Activated CD8-positive, alpha-beta memory T cell treated with anti-CD3 and anti-CD28 coated beads, Interleukin-2, amount 50 U/mL, for 1 hour (primary cell): ENCODE data around the gene DMRTB1.

Source experiments
- DNase-seq: peaks from one replicate; pipeline ENCODE4 v3.0.0-alpha.2; 2020; ENCODE audit errors: extremely low read depth

The DMRTB1 gene

DNA sequence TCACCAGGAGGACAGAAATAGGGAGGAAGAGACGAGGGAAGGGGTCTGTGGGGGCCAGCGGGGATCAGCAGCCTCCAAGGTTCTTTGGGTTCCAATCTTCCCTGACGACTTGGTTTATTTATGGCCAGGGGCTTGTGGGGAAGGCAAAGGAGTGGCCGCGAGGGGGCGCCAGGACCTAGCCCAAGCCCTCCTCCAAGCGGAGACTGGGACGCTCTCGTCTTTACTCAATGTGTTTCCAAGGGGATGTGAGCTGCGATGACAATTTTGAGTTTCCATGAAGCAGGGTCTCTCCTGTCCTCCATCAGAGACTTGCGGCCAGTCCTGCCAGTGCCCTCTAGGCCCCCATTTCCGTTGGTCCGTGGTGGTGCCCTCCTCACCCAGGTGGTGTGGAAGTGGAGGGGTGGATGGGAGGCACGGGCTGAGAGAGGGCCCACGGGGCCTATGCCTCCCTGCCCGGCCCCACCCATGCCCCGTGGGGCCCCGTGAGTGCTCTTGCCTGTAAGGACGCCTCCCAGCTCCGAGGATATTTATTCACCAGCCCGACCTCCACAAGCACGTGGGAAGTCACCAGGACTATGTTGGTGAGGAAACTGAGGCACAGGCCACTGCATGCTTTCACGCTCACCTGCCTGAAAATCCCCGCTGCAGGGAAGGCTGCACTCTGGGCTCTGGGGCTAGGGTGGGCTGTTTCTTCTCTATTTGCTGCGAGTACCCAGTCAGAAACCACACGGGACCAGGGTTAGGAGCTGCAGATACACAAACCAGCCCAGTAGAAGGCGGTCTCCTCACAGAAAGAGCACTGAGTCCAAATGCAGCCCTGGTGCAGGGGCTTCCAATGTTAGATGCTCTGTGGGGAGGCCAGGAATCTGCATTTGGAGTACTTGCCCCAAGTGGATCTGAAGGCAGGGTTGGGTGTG lies 26.5 kb downstream of the DMRTB1 start:
- DNase-seq = no peak

DNA sequence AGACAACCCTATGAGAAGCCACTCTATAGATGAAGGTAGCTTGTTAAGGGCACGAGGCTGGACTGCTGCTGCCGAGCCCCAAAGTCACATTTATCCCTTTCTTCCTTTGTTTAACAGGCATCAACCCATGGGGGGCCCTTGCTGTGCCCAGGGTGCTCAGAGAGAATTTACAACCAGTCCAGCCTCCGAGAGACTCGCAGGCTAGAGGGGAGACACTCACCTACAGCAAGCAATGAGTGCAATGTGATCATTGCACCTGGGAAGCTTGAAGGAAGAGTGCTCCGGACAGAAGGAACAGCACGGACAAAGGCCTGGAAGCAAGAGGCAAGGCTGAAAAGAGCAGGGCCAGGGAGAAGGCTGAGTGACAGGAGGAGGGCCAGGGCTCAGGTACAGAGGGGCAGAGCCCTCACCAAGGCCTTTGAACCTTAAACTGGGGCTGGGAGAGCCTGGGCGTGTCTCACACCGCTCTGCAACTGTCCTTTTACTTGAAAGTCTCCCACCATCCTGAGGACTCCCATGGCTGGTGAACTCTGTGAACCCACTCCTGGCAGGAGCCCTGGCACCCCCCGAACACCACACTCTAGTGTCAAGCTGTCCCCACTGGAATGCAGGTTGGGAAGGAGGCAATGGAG lies 27.3 kb downstream of the DMRTB1 start:
- DNase-seq = no peak

DNA sequence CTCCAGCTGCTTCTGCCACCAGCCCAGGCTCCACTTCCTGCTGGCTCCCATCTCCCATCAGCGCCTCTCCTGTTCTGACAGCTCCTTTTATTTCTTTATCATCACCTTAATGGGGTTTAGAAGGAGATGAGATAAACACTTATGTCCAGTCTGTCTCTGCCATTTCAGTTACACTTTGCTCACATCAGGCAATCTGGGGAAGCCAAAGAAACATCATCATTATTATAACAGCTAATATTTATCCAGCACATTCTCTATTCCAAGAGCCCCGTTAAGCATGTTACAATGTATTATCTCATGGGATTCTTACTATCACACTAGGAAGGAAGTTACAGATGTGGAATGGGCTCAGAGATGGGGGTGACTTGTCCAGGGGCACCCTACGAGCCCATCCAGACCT lies 31.2 kb downstream of the DMRTB1 start:
- no peak for DNase-seq

DNA sequence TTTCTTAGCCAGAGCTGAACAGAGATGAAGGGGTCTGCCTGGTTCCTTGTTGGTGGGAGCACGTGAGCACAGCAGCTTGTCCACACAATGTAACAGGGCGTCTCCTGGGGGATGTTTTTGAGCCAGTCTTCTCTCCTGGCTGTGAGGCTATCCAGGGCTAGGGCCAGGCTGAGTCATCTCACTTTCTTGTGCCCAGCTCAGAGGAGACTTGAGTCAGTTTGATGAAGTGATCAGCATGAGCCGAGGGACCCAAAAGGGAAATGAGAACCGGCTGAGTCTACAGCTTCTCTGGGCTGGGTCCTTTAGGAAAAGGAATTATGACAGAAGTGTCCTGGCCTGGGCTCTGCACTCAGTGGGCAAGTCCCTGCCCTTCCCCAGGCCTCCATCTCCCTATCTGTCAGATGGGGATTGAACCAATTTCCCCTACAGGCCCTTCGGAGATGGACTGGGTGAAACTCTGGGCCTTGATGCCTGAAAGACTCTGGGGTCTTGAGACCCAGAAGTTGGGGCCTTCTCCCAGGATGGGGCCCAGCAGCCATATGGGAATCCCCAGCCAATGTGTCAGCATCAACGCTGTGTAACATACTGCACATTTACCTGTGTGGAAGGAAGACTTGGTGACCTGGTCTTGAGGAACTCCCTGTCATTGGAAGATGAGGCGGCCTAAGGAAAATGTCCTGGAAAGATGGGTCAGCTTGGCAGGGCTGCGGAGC lies 36.6 kb downstream of the DMRTB1 start:
- no peak for DNase-seq

DNA sequence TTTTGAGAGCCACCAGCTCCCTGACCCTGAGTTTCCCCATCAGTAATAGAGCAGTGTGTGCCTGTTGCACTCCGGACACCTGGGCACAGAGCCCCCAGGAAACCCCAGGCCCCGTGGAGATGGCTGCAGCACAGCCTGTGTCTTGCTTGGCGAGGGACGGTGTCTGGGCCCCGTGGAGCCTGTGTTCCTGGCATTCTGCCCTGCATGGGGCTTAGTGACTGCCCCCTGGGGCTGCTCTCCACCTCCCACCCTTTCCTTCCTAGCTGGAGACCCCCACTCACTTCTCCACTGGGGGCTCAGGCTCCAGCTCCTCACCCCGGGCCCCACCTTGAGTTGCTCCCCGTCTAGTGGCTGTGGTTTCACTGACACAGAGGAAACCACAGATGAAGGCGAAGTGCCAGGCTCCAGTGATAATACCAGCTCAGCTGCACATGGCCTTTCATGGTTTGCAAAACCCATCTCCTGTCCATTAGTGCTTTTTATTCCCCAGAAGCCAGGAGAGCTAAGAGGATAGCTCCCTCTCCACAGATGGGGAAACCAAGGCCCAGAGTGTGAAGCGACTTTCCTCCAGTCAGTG lies 39.4 kb downstream of the DMRTB1 start:
- no peak for DNase-seq

DNA sequence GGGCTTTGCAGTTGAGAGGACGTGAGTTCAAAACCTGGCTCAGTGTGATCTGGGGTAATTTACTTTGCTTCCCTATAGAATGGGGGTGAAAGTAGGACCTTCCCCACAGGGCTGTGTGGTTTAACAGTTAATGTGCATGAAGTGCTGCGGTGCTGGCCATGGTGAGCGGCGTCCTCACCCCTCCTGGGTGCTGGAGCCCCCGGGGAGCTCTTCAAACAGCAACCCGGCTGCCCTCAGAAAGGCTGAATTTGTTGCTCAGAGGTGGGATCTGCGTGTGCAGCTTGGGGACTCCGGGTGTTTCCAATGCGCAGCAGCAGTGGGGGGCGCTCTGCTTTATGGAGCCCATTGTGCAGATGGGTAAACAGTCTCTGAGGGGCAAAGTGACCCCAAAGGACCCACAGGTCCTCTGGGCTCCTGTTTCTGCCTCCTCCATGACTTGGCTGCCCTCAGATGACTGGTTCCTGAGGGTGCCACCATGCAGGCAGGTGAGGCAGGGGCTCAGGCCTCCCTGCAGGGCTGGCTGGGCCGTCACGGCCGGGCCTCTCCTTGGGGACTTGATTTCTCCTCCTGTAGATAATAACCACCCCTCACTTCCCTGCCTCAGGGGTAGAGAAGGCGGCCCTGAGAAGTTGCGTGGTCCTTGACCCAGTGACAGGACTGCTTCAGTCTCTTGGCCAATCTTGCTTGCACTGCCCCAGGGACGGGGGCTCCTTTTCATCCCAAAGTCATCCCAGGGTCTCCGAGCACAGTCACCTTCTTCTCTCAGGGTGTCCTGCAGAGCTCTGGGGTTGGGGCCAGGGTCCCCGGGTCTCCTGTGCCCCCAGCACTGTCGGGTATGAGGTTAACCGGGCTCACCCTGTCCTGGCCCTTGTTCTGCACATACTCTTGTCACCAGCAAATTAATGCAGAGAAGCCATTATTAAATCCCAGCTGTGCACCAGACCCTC lies 40.3 kb downstream of the DMRTB1 start:
- no peak for DNase-seq

DNA sequence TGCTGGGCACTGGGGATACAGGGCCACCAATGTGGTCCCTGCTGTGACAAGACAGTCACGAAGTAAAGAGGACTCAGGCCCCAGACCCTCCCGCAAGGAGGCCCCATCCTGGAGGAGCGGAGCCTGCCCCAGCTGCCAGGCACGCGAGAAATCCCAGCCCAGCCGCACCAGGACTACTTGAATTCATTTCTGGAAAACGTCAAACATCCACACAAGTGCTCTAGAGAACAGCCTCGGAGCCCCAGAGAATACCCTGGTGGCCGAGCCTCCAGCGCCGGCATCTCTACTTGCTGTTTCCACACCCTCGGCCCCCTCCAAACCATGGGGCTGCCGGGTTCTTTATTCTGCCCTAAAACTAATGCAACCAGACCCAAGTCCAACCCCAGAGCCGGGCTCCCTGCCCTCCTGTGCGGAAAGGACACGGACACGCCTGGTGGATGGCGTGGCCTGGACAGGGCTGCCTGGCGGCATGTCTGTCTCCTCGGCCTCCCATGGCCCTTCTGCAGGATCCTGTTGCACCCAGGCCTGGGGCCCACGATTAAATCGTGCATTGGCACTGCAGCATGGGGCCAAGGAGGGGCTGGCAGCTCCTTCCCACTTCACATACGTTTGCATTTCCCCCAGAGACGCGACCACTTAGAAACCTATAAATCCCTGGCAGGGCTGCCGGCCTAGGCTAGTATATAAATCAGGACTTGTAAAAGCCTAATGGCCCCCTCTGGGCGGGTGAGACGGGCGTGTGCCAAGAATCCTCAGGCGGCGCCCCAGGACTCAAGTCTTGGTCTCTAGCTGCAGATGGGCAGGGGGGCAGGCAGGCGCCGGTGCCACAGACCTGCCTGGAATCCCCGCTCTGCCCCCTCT lies 41.2 kb downstream of the DMRTB1 start:
- DNase-seq = no peak

DNA sequence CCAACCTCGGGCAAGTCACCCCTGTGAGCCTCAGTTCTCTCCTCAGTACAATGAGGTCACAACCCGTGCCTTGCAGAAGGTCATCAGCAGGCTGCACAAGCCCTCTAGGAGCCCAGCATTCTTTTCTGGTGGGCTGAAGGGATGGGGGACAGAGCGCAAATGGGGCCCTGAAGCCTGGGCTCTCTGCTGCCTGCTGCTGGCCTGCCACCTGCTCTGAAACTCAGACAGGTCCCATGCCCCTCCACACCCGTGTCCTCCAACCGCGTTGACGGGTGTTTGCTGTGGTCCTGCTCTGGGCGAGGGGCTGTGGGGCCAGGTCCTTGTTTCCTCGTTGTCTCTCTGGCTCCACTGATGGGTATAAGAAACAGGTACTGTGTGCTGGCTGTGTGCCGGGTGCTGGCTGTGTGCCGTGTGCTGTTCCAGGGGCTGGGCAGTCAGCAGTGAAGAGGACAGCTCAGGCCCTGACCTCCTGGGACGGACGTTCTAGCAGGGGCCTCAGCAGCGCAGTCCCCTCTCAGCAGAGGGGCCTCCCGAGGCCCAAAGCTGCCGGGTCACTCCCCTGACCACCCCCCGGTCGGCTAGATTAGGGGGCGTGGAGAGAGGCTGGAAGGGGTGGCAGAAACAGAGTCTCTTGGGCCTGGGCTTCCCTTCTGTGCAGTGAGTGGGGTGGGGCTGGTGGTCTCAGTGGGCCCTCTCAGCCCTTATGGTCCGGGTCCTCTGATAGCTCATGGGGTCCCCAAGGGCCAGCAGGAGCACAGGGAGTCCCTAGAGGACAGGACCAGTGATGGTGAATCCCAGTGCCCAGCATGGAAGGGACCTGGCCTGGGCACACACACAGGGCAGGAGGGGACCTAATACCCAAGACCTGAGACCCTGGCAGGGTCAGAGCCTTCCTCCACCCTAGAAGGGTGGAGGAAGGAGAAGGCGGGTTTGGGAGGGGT lies 42.1 kb downstream of the DMRTB1 start:
- DNase-seq = no peak

DNA sequence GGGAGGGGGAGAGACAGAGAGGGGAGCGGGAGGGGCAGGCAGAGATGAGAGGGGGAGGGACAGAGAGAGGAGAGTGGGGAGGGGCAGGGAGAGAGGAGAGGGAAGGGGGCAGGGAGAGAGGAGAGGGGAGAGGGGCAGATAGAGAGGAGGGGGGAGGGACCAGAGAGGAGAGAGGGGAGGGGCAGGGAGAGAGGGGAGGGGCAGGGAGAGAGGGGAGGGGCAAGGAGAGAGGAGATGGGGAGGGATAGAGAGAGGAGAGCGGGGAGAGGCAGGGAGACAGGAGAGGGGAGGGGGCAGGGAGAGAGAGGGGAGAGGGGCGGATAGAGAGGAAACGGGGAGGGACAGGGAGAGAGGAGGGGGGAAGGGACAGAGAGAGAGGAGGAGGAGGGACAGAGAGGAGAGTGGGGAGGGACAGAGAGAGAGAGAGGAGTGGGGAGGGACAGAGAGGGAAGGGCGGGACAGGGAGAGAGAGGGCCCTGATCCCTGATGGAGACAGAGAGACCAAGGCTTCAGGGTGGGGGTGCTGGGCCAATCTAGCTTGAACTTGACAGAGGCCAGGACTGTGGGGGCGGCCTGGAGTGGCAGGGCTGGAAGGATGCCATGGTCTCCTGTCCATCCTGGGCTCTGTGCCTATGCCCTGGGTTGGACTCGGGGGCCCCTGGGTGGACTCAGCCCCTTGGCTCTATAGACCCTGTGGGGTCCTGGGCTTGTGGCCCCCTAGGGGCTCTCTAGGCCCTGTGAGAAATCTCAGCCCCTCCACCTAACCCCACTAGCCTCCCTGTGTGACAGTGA lies 43.6 kb downstream of the DMRTB1 start:
- no peak for DNase-seq

DNA sequence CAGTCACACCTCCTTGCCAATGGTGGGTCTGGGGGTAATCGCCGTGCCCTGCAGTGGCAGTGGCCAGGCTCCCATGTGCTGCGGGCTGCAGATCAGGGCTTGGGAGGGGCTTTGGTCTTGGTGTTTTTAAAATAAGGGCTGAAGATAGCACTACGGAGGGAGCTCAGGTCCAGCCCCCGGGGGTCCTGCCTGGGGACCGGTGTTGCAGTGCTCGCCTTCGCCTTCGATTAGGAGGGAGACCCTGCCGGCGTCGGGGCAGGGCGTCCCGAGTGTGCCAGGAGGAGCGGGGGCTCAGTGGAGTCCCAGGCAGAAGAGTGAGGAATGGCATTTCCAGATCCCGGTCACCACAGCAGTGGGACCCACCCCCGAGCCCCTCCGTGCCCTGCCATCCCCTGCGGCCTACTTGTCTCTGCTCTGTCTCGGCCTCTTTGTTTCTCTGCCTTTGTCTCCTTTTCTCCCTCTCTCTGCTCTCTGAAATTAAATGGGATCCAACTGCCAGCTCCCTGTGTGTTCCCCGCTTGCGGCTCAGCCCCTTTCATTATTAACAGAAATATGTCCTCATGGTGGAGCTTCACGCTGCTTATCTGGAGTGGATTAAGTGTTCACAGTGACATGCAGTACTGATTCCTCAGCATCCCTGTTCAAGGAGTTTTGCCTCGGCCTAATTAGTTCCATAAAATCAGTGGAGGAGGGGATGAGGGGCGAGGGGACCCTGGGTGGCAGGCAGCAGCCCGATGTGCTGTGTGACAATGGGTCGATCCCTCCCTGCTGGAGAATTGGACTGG lies 44.4 kb downstream of the DMRTB1 start:
- no peak for DNase-seq

DNA sequence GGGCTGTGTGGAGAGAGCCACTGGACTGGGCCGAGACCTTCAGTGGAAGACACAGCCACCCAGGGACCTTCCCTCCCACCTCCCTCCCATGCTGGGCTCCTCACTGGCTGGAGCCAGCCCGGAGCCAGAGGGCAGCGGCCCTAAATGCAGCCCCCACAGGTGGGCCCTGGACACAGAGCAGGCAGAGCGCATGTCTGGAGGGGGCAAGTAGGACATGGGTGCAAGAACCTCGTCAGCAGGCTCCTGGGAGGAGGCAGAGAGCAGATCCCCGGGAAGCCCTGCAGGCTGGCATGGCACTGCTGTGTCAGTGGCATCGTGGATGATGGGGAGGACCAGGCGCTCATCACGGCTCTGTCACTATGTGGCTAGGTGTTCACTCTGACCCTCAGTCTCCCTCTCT lies 45.7 kb downstream of the DMRTB1 start:
- DNase-seq = no peak

DNA sequence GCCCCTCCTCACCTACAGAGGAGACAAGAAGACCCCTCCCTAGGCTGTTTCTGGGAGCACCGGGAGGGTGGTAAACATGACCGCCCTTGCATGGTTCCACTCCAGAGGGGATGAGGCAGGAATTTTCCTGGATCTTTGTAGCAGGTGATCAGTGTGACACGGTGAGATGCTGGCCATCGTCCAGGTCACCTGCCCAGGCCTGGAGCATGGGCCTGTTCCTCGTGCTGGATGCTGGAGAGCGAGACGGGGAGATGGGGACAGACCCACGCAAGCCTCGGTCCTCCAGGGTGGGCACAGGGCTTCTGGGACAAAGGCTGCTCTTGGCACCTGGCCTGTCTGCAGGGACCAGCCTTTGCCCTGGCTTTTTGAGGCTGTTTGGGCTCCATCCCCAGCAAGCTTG lies 46.2 kb downstream of the DMRTB1 start:
- DNase-seq = no peak

DNA sequence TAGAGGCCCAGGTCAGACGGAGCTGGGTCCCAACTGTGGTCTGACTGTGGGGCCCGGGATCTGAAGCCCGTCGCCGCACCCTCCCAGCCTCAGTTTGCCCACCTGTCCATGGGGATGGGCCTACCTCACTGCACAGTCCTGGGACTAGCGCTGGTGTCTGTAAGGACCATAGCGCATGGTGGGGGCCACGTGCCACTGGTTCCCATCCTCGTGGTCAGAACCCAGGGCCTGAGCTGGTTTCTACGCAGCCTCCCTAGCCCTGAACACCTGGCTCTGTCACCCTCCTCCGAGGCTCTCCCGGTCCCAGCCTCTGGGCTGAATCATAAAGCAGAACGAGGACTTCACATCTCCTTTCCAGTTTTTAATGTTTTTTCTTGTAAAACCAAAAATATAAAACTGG lies 46.7 kb downstream of the DMRTB1 start:
- DNase-seq = no peak

DNA sequence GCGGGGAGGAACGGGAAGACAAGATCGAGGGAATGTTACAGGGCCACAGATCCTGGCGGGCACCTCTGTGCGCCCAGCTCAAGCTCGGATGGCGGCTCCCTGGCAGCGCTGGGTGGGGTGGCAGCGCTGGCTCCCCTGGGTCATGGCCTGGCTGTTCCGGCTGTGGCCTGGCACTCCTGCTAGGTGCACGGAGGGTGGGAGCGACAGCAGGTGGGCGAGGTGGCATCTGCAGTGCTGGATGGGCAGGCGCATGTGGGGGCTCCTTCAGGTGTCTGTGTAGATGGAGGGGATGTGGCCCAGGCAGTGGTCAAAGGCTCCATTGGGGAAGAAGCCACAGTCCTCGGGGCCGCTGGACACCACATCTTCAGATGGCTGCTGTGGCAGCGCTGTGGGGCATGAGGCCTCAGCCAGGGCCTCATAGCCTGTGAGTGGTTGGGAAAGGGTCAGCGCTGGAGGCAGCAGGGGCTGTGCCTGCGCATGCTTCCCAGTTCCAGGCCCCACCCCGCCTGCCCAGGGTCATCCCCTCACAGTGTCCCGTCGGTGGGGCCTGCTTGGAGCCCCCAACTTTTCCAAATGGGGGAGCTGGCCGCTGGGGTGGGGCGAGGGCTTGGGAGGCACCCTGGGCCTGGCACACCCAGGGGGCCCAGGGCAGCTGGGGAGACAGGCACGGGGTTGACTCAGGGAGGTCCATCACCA lies 47.3 kb downstream of the DMRTB1 start:
- no peak for DNase-seq

DNA sequence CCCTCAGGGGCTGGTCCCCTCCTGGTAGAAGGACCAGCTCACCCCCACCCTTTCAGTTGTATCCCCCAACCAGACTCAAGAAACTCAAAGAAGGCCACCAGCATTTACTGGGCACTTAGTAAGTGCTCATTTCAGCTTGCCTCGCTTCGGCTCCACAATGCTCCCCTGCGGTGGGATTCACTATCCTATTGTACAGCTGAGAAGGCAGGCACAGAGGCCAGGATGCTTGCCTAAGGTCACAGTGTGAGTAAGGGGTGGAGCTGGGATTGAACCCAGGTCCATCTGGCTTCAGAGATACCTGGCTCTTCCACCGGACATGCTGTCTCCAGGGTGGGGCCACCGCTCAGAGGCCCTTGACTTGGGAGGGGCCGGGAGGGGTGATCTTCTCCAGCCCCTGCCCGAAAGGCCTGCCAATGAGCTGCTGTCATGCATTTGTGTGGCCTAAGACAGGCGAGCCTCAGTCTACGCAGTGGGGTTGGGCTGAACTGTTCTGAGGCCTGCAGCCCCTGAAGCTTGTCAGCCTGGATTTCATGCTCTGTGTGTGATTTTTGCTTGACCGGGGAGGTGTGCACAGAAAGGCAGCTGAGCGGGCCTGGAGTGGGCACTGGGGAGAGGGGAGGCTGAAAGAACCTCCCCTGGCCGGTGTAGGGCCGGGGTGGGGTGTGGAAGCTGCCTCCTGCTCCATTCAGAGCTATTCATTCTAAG lies 48.1 kb downstream of the DMRTB1 start:
- DNase-seq = no peak
